ENCODE results near the gene ARHGAP31. TPM values are rescaled to one million over a fixed set of nuclear protein-coding genes. Genes with fewer than 3 reads are reported as not detected.
"Not testable (repeated sequence)": the region's sequence is repeated elsewhere in the genome, so short reads cannot be mapped to it uniquely, and the experiment has no call there.

ARHGAP31 gene
- polyA plus RNA-seq, 6 donors from 2014 or later, result 0.54 to 1.5 (median 0.83) TPM; not detected in 1

GRCh38 chr3:119315600-119316312 is 21.6 kb downstream of the ARHGAP31 start:
- Mint-ChIP-seq H3K4me3 (no peak overlapping the region), H3K27me3 (peaks cover 0 to 6% (median 0%) of the 10 kb centered on the region in 3 donors), H3K27ac (peak overlapping the region in 1 of 6 donors; percentile 22), H3K36me3 (no peaks in the 10 kb centered on the region), H3K4me1 (peaks cover 0 to 3% (median 2%) of the 10 kb centered on the region in 3 donors), H3K9me3 (no peaks in the 10 kb centered on the region)
- ATAC-seq (ENCODE audit: low read depth in 2 of 2) (no peak), DNase-seq (no peak)

GRCh38 chr3:119316313-119316670 is 22.1 kb downstream of the ARHGAP31 start:
- no peak overlapping the region for H3K4me3 Mint-ChIP-seq
- H3K36me3 Mint-ChIP-seq, result no peaks in the 10 kb centered on the region
- no peak for ATAC-seq (ENCODE audit: low read depth in 2 of 2)
- H3K4me1 Mint-ChIP-seq, result peaks cover 0 to 5% (median under 1%) of the 10 kb centered on the region in 3 donors
- H3K27me3 Mint-ChIP-seq, result peaks cover 0 to 1% (median 0%) of the 10 kb centered on the region in 3 donors
- no peaks in the 10 kb centered on the region for H3K9me3 Mint-ChIP-seq
- peak overlapping the region in 1 of 6 donors; percentile 22 for H3K27ac Mint-ChIP-seq
- no peak for DNase-seq

GRCh38 chr3:119318876-119319275 is 24.7 kb downstream of the ARHGAP31 start:
- peak overlapping the region in 1 of 6 donors; percentile 14 for H3K27ac Mint-ChIP-seq
- H3K4me1 Mint-ChIP-seq, result peaks cover 5 to 23% (median 15%) of the 10 kb centered on the region in 3 donors
- H3K36me3 Mint-ChIP-seq, result no peaks in the 10 kb centered on the region
- DNase-seq, result no peak
- no peak overlapping the region for H3K4me3 Mint-ChIP-seq
- H3K27me3 Mint-ChIP-seq, result no peaks in the 10 kb centered on the region
- no peaks in the 10 kb centered on the region for H3K9me3 Mint-ChIP-seq
- no peak for ATAC-seq (ENCODE audit: low read depth in 2 of 2)

GRCh38 chr3:119319311-119319710 is 25.1 kb downstream of the ARHGAP31 start:
- DNase-seq (no peak), ATAC-seq (ENCODE audit: low read depth in 2 of 2) (no peak)
- peaks cover 10 to 25% (median 15%) of the 10 kb centered on the region in 3 donors for H3K4me1 Mint-ChIP-seq
- H3K4me3 Mint-ChIP-seq, result peak overlapping the region in 1 of 8 donors; percentile 49
- no peaks in the 10 kb centered on the region for H3K36me3 Mint-ChIP-seq
- H3K27ac Mint-ChIP-seq, result peak overlapping the region in 2 of 6 donors; percentile 14 to 65
- no peaks in the 10 kb centered on the region for H3K9me3 Mint-ChIP-seq
- no peaks in the 10 kb centered on the region for H3K27me3 Mint-ChIP-seq

GRCh38 chr3:119320785-119321184 is 26.6 kb downstream of the ARHGAP31 start:
- not testable (repeated sequence) for DNase-seq; ATAC-seq (ENCODE audit: low read depth in 2 of 2); H3K9me3 Mint-ChIP-seq; H3K27me3 Mint-ChIP-seq; H3K36me3 Mint-ChIP-seq
- H3K4me3 Mint-ChIP-seq, result peak overlapping the region in 1 of 8 donors; percentile 49
- peaks cover 10 to 25% (median 15%) of the 10 kb centered on the region in 3 donors for H3K4me1 Mint-ChIP-seq
- peak overlapping the region in 3 of 6 donors; percentile 1 to 51 (median 36) for H3K27ac Mint-ChIP-seq

GRCh38 chr3:119322021-119322834 is 28.0 kb downstream of the ARHGAP31 start:
- peak; percentile 20 to 23 for ATAC-seq (ENCODE audit: low read depth in 2 of 2)
- Mint-ChIP-seq H3K36me3 (no peaks in the 10 kb centered on the region), H3K27ac (peak overlapping the region in 5 of 6 donors; percentile 86 to 98 (median 90)), H3K27me3 (no peaks in the 10 kb centered on the region), H3K9me3 (no peaks in the 10 kb centered on the region), H3K4me3 (peak overlapping the region; percentile 84 to 93 (median 92)), H3K4me1 (peaks cover 10 to 25% (median 15%) of the 10 kb centered on the region in 3 donors)
- DNase-seq, result no peak

GRCh38 chr3:119322835-119323722 is 28.9 kb downstream of the ARHGAP31 start:
- Mint-ChIP-seq H3K4me3 (peak overlapping the region; percentile 89 to 94 (median 93)), H3K4me1 (peaks cover 10 to 25% (median 15%) of the 10 kb centered on the region in 3 donors), H3K36me3 (no peaks in the 10 kb centered on the region), H3K9me3 (no peaks in the 10 kb centered on the region), H3K27me3 (no peaks in the 10 kb centered on the region), H3K27ac (peak overlapping the region; percentile 93 to 98 (median 96))
- DNase-seq (peak; percentile 94), ATAC-seq (ENCODE audit: low read depth in 2 of 2) (peak; percentile 86 to 88)

GRCh38 chr3:119323723-119324085 is 29.5 kb downstream of the ARHGAP31 start:
- no peak for DNase-seq
- no peaks in the 10 kb centered on the region for H3K27me3 Mint-ChIP-seq
- H3K4me3 Mint-ChIP-seq, result peak overlapping the region; percentile 89 to 94 (median 93)
- H3K9me3 Mint-ChIP-seq, result no peaks in the 10 kb centered on the region
- H3K4me1 Mint-ChIP-seq, result peaks cover 10 to 28% (median 15%) of the 10 kb centered on the region in 3 donors
- ATAC-seq (ENCODE audit: low read depth in 2 of 2), result no peak
- H3K27ac Mint-ChIP-seq, result peak overlapping the region; percentile 93 to 98 (median 96)
- no peaks in the 10 kb centered on the region for H3K36me3 Mint-ChIP-seq

GRCh38 chr3:119324899-119325298 is 30.7 kb downstream of the ARHGAP31 start:
- no peaks in the 10 kb centered on the region for H3K9me3 Mint-ChIP-seq
- H3K4me3 Mint-ChIP-seq, result peak overlapping the region in 2 of 8 donors; percentile 6 to 92
- peaks cover 10 to 28% (median 15%) of the 10 kb centered on the region in 3 donors for H3K4me1 Mint-ChIP-seq
- H3K36me3 Mint-ChIP-seq, result no peaks in the 10 kb centered on the region
- ATAC-seq (ENCODE audit: low read depth in 2 of 2) (no peak), DNase-seq (no peak)
- no peaks in the 10 kb centered on the region for H3K27me3 Mint-ChIP-seq
- H3K27ac Mint-ChIP-seq, result peak overlapping the region in 3 of 6 donors; percentile 50 to 98 (median 92)

- H3K36me3 Mint-ChIP-seq, result no peaks in the 10 kb centered on the region
- no peaks in the 10 kb centered on the region for H3K9me3 Mint-ChIP-seq
- no peak overlapping the region for H3K27ac Mint-ChIP-seq
- H3K4me3 Mint-ChIP-seq, result peak overlapping the region in 1 of 8 donors; percentile 11
- H3K27me3 Mint-ChIP-seq, result no peaks in the 10 kb centered on the region
- DNase-seq (no peak), ATAC-seq (ENCODE audit: low read depth in 2 of 2) (no peak)
- H3K4me1 Mint-ChIP-seq, result peaks cover 10 to 17% (median 14%) of the 10 kb centered on the region in 3 donors
Observed at GRCh38 chr3:119326976-119327375, 32.8 kb downstream of the ARHGAP31 start.

- Mint-ChIP-seq H3K9me3 (no peaks in the 10 kb centered on the region), H3K27me3 (no peaks in the 10 kb centered on the region), H3K27ac (peak overlapping the region in 1 of 6 donors; percentile 26), H3K4me1 (peaks cover 0 to 7% (median 0%) of the 10 kb centered on the region in 3 donors), H3K36me3 (no peaks in the 10 kb centered on the region), H3K4me3 (no peak overlapping the region)
- DNase-seq (no peak), ATAC-seq (ENCODE audit: low read depth in 2 of 2) (no peak)
Observed at GRCh38 chr3:119329551-119329950, 35.4 kb downstream of the ARHGAP31 start.

- H3K27ac Mint-ChIP-seq, result no peak overlapping the region
- no peak for ATAC-seq (ENCODE audit: low read depth in 2 of 2)
- no peaks in the 10 kb centered on the region for H3K27me3 Mint-ChIP-seq
- peaks cover 0 to 7% (median 0%) of the 10 kb centered on the region in 3 donors for H3K4me1 Mint-ChIP-seq
- H3K9me3 Mint-ChIP-seq, result no peaks in the 10 kb centered on the region
- DNase-seq, result no peak
- H3K36me3 Mint-ChIP-seq, result peaks cover 0 to 3% of the 10 kb centered on the region in 2 donors
- no peak overlapping the region for H3K4me3 Mint-ChIP-seq
Observed at GRCh38 chr3:119330181-119330580, 36.0 kb downstream of the ARHGAP31 start.

- Mint-ChIP-seq H3K36me3 (peaks cover 0 to 5% of the 10 kb centered on the region in 2 donors), H3K4me3 (no peak overlapping the region), H3K27me3 (no peaks in the 10 kb centered on the region), H3K27ac (peak overlapping the region in 1 of 6 donors; percentile 7), H3K4me1 (peaks cover 0 to 7% (median 0%) of the 10 kb centered on the region in 3 donors), H3K9me3 (no peaks in the 10 kb centered on the region)
- DNase-seq (no peak), ATAC-seq (ENCODE audit: low read depth in 2 of 2) (no peak)
Observed at GRCh38 chr3:119330858-119331257, 36.7 kb downstream of the ARHGAP31 start.
